HuH-7.5 (cell line): Measurements from ENCODE around the gene LCN10.
"Not testable (repeated sequence)": the region's sequence is repeated elsewhere in the genome, so short reads cannot be mapped to it uniquely, and the experiment has no call there.

Experiments used
- DNase-seq: peaks from one replicate; pipeline ENCODE4 v3.0.0; 2011; ENCODE audit warnings: low spot score

The LCN10 gene

DNA sequence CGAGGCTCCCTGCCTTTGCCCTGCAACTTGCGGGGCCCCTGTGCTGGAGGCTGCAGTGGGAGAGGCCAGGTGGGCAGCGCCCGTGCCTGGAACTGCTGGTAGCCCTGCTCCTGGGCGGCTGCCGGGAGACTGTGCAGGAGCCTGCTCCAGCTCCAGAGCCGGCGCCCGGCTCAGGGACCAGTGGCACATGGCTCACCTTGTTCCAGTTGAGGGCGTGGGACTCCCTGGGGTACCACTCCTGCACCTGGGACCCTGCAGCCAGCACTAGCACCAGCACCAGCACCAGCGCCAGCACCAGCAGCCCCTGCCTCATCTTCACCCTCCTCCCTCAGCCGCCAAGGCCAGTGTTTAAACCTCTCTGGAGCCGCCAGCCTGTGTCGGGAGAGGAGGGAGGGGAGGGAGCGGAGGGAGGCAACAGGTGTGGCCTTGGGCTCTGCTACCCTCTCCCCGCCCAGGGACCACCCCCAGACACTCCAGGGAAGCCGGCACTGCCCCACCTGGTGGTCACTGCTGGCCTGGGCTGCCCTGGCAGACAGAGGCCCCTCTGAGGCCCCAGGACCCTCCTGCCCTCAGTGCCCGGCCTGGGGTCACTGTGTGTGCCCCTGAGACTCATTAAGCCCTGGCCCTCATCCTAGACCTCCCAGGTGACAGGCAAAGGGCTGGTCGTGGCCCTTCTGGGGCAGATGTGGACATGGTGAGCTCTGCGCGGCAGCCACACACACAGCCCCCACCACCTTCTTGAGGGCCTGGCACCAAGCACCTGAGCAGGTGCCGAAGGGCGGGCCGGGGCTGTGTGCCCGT, at the start of gene LCN10:
Gene LCN10 (minus strand): TSS at position 350 of the 801 bp plus-strand sequence. CDS start 37 bp downstream, at position 313.
- DNase-seq = peak; percentile 85

DNA sequence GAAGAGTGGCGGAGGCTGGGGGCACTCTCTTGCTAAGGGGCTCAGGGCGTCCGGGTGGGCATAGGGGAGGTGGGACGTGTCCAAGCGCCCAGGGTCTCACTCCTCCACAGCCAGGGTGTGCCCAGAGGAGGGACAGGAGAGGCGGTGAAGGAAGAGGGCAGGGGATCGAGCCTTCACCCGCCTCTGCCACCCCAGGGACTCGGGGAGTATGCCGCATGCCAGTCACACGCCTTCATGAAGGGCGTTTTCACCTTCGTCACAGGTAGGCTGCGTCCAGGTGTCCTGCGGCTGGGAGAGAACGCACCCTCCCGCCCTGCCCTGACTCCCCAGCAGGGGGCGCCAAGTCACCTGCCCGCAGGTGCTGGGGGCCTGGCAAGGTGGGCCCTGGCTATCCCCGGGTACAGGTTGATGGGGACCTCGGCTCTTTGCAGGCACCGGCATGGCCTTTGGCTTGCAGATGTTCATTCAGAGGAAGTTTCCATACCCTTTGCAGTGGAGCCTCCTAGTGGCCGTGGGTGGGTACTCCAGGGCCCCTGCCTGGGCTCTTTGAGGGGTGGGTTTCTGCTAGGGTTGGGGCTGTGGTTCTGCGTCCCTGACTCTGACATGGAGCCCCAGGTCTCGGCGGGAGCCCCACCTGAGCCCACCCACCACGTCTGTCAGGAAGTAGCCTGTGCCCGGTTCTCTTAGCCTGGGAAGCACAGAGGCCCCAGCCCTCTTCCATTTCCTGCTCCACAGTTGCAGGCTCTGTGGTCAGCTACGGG, 49.0 kb upstream of the LCN10 start:
- DNase-seq = no peak

DNA sequence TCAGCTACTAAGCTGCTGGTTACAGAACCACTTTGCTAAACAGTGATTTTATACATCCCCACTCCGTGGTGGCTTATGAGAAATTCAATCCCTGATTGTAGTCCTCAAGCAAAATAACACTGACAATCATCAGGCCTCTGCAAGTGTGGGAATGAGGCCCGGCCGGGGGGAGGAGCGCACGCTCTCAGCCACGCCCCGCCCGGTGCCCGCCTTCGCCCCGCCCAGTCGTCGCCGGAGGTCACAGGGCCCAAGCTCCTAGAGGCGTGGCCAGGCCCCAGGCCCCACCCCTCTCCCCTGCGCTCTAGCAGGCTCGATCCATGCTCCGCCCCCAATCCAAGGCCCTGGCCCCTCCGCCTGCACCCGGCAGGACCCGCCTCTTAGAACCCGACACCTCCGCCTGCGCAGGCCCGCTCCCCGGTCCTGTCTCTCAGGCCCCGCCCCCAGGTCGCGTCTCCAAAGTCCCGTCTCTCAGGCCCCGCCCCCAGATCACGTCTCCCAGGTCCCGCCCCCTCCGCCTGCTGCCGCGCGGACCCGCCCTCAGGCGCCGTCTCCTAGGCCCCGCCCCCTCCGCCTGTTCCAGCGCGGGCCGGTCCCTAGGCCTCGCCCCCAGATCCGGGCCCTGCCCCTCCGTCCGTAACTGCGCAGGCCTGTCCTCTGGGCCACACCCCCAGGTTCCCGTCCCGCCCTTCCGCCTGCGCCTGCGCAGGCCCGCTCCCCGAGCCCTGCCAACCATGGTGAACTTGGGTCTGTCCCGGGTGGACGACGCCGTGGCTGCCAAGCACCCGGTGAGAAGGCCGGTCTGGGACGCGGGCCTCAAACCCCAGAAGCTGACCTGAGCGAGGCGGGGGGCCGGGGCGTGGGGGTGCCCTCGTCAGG, 48.1 kb upstream of the LCN10 start, which contains the start of gene TMEM141:
Gene TMEM141 (plus strand): TSS at position 705 of the 876 bp plus-strand sequence. CDS start 27 bp downstream, at position 732.
- peak; percentile 92 for DNase-seq

DNA sequence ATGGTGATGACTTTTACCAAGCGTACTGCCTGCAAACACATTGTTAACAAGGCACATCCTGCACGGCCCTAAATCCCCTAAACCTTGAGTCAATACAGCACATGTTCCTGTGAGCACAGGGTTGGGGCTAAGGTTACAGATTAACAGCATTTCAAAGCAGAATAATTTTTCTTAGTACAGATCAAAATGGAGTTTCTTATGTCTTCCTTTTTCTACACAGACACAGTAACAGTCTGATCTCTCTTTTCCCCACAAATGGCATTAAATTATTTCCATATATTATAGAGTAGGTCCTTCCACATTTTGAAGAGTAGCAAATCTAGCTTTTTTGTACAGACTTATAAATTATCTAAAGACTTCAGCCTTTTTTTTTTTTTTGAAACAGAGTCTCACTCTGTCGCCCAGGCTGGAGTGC, 46.8 kb upstream of the LCN10 start:
- no peak for DNase-seq

DNA sequence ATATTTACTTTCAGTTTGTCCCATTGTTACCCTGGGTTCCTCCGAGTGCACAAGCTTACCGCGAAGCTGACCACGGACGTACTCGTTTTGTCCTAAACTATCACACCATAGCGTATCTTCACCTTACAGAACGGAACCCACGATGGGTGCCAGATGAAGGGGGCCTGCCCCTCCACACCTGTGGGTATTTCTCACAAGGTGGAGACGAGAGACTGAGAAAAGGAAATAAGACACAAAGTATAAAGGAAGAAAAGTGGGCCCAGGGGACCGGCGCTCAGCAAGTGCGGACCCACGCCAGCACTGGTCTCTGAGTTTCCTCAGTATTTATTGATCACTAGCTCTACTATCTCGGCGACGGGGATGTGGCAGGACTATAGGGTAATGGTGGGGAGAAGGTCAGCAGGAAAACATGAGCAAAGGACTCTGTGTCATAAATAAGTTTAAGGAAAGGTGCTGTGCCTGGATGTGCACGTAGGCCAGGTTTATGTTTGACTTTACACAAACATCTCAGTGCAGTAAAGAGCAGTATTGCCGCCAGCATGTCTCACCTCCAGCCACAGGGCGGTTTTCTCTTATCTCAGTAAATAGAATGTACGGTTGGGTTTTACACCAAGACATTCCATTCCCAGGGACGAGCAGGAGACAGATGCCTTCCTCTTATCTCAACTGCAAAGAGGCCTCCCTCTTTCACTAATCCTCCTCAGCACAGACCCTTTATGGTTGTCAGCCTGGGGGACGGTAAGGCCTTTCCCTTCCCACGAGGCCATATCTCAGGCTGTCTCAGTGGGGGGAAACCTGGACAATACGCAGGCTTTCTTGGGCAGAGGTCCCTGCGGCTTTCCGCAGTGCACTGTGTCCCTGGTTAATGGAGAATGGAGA, 46.1 kb upstream of the LCN10 start:
- not testable (repeated sequence) for DNase-seq

DNA sequence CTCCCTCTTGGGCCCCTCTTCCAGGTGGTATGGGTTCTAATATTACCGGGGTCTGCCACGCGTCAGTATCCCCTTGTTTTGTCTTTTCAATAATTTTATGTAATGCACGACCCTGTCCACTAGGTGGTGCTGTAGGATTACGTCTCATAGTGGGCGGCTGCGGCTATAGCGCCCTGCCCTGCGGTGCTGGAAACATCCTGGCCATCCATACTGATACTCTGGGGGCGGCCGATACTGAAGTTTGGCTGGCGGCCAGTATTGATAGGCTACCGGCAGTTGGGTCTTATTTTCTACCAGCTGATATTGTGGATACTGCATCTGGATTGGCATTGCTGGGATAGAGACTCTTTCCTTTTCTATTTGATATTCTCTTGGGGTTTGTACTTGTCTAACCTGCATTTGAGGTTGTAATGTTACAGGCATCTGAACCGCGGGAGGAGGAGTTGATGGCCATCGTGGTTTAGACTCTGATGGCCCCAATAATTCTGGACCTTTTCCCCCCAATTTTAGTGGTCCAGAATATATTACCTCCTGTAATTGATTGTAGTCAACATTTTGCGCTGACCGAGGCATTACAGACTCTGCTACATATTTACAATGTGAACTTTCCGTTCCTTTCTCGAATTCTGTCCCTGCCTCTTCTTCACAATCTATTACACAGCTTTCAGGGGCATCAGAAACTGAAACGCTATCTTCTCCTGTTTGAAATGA, 45.1 kb upstream of the LCN10 start:
- DNase-seq = peak; percentile 79

GRCh38 chr9:136786983-136787382, 44.2 kb upstream of the LCN10 start:
- DNase-seq = not testable (repeated sequence)

DNA sequence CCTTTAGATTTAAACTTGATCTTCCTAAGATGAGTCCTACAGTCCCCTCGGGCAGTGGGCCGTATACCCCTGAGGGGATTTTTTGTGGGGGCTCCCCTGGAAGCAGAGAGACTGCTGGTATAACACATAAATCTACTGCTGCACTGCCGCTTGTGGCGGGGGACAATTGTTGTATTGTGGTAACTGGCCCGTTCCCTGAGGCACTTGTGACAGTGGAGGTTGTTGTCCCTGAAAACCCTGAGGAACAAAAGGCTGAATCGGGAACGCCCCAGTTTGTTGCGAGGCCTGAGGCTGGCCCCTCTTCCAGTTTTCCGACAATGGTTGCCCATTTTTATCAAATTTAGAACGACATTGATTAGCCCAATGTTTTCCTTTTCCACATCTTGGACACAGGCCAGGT, 43.7 kb upstream of the LCN10 start:
- DNase-seq = no peak

- DNase-seq = not testable (repeated sequence)
Observed at GRCh38 chr9:136785565-136786355, 43.0 kb upstream of the LCN10 start.

GRCh38 chr9:136784997-136785361, 42.2 kb upstream of the LCN10 start:
- DNase-seq = no peak

- DNase-seq = no peak
Observed at GRCh38 chr9:136784249-136784996, 41.7 kb upstream of the LCN10 start.

- DNase-seq = no peak
Observed at GRCh38 chr9:136782452-136782851, 39.7 kb upstream of the LCN10 start.

DNA sequence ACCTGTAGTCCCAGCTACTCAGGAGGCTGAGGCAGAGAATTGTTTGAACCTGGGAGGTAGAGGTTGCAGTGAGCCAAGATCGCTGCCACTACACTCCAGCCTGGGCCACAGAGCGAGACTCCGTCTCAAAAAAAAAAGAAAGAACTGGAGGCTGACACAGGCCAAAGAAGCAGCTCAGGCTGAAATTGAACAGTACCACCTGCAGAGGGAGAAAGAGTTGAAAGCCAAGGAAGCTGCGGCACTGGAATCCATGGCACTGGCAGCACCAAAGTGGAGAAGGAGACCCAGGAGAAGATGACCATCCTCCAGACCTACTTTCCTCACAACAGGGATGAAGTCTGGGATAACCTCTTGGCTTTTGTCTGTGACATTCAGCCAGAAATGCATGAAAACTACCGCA, 37.1 kb upstream of the LCN10 start:
- no peak for DNase-seq

DNA sequence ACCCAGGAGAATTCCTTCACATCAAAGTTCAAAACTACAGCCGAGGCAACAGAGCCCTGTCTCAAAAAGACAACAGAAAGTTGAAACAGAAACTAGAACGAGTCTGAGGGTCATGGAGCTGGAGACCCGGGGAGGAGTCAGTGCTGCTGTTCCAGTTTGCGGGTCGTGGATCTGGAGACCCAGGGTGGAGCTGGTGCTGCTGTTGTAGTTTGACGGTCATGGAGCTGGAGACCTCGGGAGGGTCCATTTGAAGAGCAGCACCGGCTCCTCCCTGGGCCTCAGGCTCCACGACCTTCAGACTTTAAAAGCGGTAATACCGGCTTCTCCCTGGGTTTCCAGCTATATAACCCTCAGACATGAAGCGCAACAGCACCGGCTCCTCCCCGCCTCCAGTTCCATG, 34.6 kb upstream of the LCN10 start:
- no peak for DNase-seq

- DNase-seq = no peak
Observed at GRCh38 chr9:136776947-136777346, 34.2 kb upstream of the LCN10 start.

GRCh38 chr9:136775191-136775590, 32.5 kb upstream of the LCN10 start:
- no peak for DNase-seq

- no peak for DNase-seq
Observed at GRCh38 chr9:136774416-136775045, 31.8 kb upstream of the LCN10 start.

DNA sequence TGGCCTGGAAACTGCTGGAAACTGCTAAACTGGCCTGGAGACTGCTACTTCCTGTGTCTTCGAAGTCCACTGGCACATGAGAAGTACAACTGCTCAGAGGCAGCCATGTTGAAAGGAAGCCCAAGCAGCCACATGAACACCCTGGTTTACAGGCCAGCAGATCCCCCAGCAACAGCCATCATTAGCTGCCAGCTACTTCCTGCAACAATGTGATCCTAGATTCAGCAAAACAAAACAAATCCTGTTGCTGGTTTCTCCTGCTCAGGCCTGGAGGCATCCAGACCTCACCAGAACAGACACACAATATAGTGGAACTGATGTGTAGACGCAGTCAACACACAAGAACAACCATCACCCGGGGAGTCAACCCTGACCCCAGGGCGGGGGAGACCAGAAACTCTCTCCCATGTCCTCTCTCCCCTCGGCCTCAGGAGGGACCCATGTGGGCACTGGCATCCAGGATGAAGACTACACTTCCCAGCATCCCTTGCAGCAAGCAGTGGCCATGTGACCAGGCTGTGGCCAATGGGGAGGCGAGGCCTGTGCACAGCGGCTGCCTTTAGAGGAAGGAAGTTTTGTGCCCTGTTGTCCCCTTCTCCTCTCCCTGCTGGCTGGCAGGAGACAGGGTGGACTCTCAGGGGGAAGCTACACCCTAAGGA, 30.8 kb upstream of the LCN10 start:
- no peak for DNase-seq
